Cerebellar cortex (tissue), 1 donor: Measurements from ENCODE around the gene LRRC10B.
A peak's percentile ranks its signal among the peaks of the same experiment; 100 is the strongest.
"Not testable (repeated sequence)": the region's sequence is repeated elsewhere in the genome, so short reads cannot be mapped to it uniquely, and the experiment has no call there.

Experiments used
- DNase-seq: peaks from one replicate; pipeline ENCODE4 v3.0.0-alpha.2; 2015; ENCODE audit warnings: low spot score

The LRRC10B gene

GRCh38 chr11:61507962-61508861, at the start of gene LRRC10B:
TSS of gene LRRC10B (plus strand) at chr11:61508749. CDS start at chr11:61508999, 250 bp downstream.
- DNase-seq = no peak

- DNase-seq = no peak
Observed at GRCh38 chr11:61460474-61460881, 48.1 kb upstream of the LRRC10B start.

GRCh38 chr11:61460986-61461385, 47.6 kb upstream of the LRRC10B start:
- no peak for DNase-seq

GRCh38 chr11:61467602-61468001, 40.9 kb upstream of the LRRC10B start:
- not testable (repeated sequence) for DNase-seq

GRCh38 chr11:61468002-61468401, 40.5 kb upstream of the LRRC10B start:
- DNase-seq = no peak

- no peak for DNase-seq
Observed at GRCh38 chr11:61472282-61472681, 36.3 kb upstream of the LRRC10B start.

- no peak for DNase-seq
Observed at GRCh38 chr11:61472868-61473267, 35.7 kb upstream of the LRRC10B start.

GRCh38 chr11:61473370-61474012, 35.1 kb upstream of the LRRC10B start:
- DNase-seq = no peak

- no peak for DNase-seq
Observed at GRCh38 chr11:61474013-61474643, 34.4 kb upstream of the LRRC10B start.

GRCh38 chr11:61475433-61475832, 33.1 kb upstream of the LRRC10B start:
- no peak for DNase-seq

GRCh38 chr11:61476371-61476770, 32.2 kb upstream of the LRRC10B start:
- DNase-seq = no peak

GRCh38 chr11:61477126-61477525, 31.4 kb upstream of the LRRC10B start:
- no peak for DNase-seq

- DNase-seq = peak; percentile 53
Observed at GRCh38 chr11:61477727-61478148, 30.8 kb upstream of the LRRC10B start.

- DNase-seq = not testable (repeated sequence)
Observed at GRCh38 chr11:61479360-61480058, 29.0 kb upstream of the LRRC10B start.

GRCh38 chr11:61480261-61480993, 28.1 kb upstream of the LRRC10B start:
- DNase-seq = no peak

GRCh38 chr11:61480994-61481335, 27.6 kb upstream of the LRRC10B start:
- DNase-seq = no peak

- DNase-seq = no peak
Observed at GRCh38 chr11:61481806-61482205, 26.7 kb upstream of the LRRC10B start.

GRCh38 chr11:61482513-61482912, 26.0 kb upstream of the LRRC10B start:
- no peak for DNase-seq

GRCh38 chr11:61484541-61484940, 24.0 kb upstream of the LRRC10B start:
- DNase-seq = no peak

- no peak for DNase-seq
Observed at GRCh38 chr11:61485080-61485479, 23.5 kb upstream of the LRRC10B start.

GRCh38 chr11:61486011-61486620, 22.4 kb upstream of the LRRC10B start:
- DNase-seq = no peak
